HG03378 (cell line): ENCODE measurements around the gene LITAF.
"Not testable (repeated sequence)": the region's sequence is repeated elsewhere in the genome, so short reads cannot be mapped to it uniquely, and the experiment has no call there.

Experiments
- ATAC-seq: cut with Tn5 transposase; IDR thresholded peaks from one replicate; pipeline ENCODE4 v1.9.1; 2021; ENCODE audit warnings: mild to moderate bottlenecking, moderate library complexity; ENCODE audit not compliant: unreplicated experiment

Gene LITAF

DNA sequence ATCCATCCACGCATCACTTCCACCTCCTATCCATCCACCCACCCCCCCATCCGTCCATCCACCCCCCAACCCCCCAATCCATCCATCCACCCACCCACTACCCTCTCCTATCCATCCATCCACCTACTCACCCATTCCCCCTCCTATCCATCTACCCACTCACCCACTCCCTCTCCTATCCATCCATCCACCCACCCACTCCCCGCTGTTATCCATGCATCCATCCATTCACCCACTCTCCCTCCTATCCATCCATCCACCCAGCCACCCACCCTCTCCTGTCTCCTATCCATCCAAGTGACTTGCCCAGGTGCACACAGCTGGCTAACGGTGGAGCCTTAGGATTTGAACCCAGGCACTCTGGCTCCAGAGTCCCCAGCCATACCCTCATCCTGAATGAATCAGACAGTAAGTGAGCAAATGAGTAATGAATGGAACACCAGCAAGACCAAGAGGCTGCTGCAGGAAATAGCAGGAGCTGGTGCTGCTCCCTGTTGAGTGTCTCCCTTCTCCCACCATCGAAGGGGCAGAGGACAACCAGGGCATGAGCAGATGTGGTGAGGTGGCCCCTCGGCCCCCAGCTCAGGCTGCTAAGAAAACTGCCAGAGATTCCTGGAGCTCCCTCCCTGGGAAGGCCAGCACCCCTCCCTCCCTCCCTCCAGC is 62.5 kb downstream of the LITAF start:
- no peak for ATAC-seq

- ATAC-seq: no peak
These were observed 65.7 kb downstream of the LITAF start for GRCh38 chr16:11521055-11521454.

DNA sequence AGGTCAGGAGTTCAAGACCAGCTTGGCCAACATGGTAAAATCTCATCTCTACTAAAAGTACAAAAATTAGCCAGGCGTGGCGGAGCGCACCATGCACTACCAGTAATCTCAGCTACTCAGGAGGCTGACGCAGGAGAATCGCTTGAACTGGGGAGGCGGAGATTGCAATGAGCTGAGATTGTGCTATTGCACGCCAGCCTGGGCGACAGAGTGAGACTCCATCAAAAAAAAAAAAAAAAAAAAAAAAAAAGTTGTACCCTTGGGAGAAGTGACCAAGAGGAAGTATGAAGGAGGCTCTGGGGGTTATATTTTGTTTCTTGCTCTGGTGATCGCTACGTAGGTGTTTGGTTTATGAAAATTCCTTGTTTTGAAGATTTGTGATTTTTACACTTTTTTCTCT is 66.3 kb downstream of the LITAF start:
- ATAC-seq: no peak

- no peak for ATAC-seq
These were observed 68.8 kb downstream of the LITAF start for GRCh38 chr16:11517961-11518360.

DNA sequence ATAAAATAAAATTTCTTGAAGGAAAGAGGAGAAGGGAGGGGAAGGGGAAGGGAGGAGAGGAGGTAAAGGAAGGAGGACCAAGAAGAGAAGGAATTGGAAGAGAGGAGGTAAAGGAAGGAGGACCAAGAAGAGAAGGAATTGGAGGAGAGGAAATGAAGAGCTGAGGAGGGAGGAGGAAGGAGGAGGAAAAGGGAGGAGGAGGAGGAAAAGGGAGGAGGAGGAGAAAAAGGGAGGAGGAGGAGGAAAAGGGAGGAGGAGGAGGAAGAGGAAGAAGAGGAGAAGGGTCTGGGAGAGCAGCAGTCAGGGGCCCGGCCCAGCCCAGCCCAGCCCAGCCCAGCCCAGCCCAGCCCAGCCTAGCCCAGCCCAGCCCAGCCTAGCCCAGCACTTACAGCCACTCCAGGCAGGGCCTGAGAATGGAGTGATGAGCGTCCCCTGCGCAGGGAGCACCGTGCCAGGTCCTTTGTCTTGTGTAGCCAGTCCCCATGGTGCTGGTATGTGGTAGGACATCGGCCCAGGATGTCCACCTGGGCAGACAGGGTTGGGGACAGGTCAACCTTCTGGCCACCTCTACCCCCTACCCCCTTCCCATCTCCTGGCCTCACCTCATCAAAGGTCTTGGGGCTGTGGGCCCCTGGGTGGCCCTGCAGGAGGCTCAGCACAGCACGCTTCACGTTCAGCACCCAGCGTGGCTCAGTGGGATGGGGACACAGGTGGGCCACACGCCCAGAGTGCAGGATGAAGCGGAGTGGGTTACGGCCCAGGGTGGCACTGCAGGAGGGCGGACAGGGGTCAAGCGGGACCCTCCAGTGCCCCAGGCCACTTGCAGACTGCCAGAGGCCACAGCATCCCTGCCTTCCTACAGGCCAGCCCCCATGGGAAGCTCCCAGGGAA is 70.9 kb downstream of the LITAF start:
- no peak for ATAC-seq

- no peak for ATAC-seq
These were observed 72.4 kb downstream of the LITAF start for GRCh38 chr16:11514283-11514682.

DNA sequence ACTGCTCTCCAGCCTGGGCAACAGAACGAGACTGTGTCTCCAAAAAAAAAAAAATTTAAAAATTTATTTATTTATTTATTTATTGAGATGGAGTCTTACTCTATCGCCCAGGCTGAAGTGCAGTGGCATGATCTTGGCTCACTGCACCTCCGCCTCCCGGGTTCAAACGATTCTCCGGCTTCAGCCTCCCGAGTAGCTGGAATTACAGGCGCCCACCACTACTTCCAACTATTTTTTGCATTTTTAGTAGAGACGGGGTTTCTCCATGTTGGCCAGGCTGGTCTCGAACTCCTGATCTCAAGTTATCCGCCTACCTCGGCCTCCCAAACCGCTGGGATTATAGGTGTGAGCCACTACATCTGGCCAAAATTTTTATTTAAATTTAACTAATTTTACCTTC is 73.4 kb downstream of the LITAF start:
- ATAC-seq: not testable (repeated sequence)

GRCh38 chr16:11511801-11512200 is 74.9 kb downstream of the LITAF start:
- no peak for ATAC-seq

DNA sequence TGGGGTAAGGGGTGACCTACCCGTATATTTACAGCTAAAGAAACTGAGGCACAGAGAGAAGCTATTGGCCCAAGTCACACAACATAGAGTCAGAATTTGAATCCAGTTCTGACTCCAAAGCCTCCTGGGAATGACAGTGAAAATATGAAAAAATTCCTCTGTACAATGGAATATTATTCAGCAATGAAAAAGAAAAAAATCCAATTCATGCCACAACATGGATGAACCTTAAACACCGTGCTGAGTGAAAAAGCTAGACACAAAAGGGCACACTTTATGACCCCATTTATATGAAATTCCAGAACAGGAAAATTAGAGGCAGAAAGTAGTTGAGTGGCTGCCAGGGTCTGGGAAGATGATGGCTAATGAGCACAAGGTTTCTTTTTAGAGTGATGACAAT is 75.4 kb downstream of the LITAF start:
- no peak for ATAC-seq

DNA sequence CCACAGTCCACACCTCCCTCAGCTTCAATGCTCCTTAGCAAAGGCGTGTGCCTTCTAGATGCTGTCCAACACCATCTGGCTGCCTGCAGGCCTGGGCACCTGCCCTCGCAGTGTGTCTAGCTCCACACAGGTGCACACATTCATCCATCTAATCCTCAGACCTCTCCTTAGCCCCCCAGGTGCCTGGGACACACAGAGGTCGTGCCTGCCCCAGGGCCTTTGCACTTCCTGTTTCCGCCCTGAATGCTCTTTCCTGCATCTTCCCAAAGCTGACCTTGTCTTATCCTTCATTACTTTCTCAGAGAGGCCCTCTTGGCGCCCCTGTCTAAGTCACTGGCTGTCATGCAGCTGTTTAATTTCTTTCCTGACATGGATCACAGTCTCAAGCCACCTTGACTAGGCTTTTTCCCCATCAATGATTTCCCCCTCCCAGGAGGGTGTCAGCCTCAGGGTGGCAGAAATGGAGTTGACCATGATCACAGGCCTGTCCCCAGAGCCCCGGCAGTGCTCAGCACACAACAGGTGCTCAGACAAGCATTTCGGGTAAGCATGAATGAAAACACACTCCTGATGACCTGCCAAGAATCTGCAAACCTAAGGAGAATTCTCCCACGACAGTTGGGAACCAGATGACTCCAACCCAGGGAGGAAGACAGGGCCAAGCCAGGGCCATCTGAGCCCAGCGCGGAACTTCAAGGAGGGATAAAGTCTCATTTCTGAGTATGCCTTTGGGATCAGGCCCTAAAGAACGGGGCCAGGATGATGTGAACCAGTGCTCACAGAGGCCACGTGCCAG is 76.3 kb downstream of the LITAF start:
- no peak for ATAC-seq

DNA sequence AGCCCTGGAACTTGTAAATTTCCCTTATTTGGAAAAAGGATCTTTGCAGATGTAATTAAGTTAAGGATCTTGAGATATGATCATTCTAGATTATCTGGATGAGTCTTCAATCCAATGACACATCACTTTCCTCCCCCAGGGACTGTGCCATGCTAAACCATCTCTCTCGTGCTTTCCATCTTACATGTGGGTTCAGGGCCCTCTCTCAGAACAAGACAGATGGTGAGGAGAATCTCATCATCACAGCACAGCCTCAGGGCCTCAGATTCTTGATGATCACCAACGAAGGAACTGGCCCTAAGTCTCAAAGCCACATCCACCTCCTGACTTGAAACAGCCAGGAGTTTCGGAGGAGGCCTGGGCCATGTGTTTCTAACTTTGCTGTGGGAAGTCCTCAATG is 78.7 kb downstream of the LITAF start:
- ATAC-seq: no peak

DNA sequence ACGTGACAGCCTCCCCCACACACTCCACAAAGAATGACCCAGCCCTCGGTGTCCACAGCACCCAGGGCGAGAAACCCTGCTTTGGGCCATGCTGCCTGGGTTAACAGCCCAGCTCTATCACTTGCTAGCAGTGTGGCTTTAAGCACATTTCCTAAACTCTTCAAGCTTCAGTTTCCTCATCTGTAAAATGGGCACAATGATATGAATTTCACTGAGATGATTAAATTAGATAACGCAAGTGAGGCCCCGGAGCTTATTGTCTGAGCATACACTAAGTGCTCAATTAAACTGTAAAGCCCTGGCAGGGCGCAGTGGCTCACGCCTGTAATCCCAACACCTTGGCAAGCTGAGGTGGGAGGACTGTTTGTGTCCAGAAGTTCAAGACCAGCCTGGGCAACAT is 79.4 kb downstream of the LITAF start:
- no peak for ATAC-seq

DNA sequence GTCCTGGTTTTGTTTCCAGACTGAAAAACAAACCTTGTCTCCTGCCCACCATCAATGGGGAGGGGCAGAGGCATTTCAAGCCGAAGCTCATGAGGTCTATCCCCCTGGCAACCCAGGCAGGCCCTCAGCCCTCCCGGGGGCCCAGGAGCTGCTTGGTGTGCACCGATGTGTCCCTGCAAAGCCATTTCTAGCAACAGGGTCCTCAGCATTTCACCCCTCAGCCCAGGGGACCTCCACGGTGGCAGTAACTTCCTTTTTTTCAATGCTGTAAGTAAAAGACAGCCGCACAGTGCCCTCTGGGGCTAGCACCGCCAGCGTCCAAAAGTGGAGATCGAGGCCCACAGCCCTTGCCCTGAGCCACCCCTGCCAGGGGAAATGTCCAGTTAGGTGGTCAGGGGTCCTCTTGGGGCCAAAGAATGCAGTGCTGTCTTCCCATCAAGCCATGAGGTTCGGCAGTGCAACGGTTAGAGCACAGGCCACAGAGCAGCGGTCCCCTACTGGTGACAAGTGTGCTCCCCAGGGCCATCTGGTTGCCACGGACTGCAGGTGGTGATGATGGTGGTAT is 79.9 kb downstream of the LITAF start:
- ATAC-seq: no peak

DNA sequence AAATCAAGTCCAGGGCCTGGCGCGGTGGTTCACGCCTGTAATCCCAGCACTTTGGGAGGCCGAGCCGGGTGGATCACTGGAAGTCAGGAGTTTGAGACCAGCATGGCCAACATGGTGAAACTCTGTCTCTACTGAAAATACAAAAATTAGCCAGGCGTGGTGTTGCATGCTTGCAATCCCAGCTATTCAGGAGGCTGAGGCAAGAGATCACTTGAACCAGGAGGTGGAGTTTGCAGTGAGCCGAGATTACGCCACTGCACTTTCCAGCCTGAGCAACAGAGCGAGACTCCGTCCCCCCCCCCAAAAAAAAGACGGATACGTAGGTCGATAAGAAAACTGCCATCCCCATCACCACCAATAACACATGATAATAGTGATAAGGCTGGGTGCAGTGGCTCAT is 82.5 kb downstream of the LITAF start:
- not testable (repeated sequence) for ATAC-seq

- ATAC-seq: no peak
These were observed 83.2 kb downstream of the LITAF start for GRCh38 chr16:11503566-11503965.

DNA sequence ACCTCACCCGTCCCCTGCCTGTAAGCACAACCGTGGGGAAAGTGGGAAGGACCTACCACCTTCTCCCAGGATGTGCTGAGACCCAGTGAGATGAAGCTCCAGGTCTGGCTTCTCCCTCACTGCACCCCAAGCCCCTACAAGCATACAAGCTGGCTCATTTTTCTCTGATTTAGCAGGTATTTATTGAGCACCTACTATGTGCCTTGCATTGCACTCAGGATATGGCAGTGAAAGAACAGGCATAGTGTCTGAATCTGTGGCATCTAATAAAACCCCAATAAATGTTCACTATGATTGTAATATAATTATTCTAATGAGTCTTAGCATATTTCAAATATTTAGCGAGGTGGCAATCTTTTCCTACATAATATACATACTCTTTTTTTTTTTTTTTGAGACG is 84.5 kb downstream of the LITAF start:
- ATAC-seq: no peak

DNA sequence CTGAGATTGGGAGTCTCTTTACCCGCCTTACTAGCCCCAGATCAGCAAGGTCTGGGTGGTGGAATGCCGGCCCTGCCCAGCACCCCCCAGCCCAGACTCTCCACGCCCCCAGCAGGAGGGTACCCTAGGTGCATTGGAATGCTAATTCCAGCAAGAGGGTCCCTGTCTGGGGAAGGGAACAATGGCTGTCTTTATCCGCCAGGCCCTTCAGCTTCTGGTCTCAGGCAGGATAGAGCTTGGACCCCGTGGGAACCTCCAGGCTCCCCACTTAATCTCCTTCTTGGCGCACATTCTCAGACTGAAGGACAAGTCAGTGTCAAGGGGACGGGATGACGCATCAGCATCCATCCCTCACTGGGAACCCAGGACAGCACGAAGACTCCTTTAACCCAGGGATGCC is 85.1 kb downstream of the LITAF start:
- ATAC-seq: no peak

DNA sequence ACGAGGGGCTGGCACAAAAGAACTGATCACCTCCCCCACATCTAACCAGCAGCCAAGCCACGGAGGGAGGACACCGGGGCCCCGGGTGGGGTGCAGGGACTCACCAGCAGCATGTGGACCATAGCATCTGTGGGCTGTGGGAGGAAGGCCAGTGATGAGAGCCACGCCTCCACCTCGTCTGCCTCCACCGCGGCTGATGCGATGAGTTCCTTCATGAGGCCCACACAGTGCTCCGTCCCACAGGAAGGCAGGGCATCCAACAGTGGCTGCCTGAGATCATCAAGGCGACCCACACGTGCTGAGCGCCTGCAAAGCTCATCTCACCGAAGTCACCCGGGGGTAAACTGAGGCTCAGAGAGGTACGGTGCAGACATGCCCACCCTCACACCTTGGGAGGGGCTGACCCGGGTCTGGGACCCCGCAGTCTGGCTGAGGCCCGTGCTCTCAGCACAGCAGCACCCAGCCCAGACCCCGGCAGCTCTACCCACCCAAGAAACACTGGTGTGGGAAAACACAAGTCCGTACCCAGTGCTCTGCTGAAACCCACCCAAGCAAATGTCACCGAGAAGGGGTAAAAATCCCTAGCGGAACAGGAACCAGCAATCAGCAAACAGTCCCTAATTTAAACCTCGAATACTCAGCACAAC is 85.9 kb downstream of the LITAF start:
- no peak for ATAC-seq

GRCh38 chr16:11499295-11500089 is 87.2 kb downstream of the LITAF start:
- ATAC-seq: no peak

DNA sequence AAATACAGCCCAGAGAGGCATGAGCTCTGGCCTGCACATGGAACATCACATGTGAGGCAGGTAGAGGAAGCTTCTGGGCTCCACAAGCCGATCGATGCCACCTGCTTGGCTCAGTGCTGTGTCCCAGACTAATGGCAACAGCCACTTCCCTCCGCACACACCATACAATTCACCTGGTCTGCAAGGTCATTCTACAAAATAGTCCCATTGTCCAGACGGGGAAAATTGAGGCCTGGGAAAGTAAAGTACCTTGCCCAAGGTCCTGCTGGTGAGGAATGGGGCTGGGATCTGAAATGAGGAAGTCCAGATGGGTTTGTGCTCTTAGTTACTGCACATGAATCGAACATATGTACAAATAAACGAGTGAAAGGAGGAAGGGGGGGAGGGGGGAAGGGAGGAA is 88.0 kb downstream of the LITAF start:
- ATAC-seq: no peak
